Measurements from ENCODE around the gene SLC9A2. TPM values are rescaled to one million over a fixed set of nuclear protein-coding genes. Genes with fewer than 3 reads are reported as not detected.

The SLC9A2 gene
- total and polyA plus RNA-seq, 4 donors: 0.88 TPM; not detected in 3

- H3K36me3 ChIP-seq (ENCODE audit: control insufficient read depth in 1 of 2, insufficient read depth in 2 of 2, low read length in 1 of 2): no peaks in the 10 kb centered on the region
- H3K27ac ChIP-seq (ENCODE audit: low read depth in 1 of 2, low read length in 2 of 2): no peak overlapping the region
- H3K27me3 ChIP-seq (ENCODE audit: control insufficient read depth in 1 of 2, insufficient read depth in 2 of 2, low read length in 1 of 2): no peaks in the 10 kb centered on the region
- H3K4me1 ChIP-seq (ENCODE audit: control insufficient read depth in 1 of 2, insufficient read depth in 2 of 2, low read length in 2 of 2): no peaks in the 10 kb centered on the region
- intact Hi-C loops (cut with DNase I): loop anchor here (5.0 kb wide), 1 partner anchor 54 kb away; no protein-coding TSS in a partner anchor
- no peaks in the 10 kb centered on the region for H3K9me3 ChIP-seq (ENCODE audit: control insufficient read depth, low read length)
- no peak overlapping the region for H3K4me3 ChIP-seq (ENCODE audit: low read length in 2 of 2)
- ATAC-seq (ENCODE audit: low FRiP score) (no peak), DNase-seq (no peak)
- WGBS, 2 donors: 67 to 69% methylated on average over 7 of the region's 7 CpGs
Observed at GRCh38 chr2:102753563-102754159, 134.3 kb downstream of the SLC9A2 start.

GRCh38 chr2:102754456-102755145 lies 135.2 kb downstream of the SLC9A2 start:
- no peak overlapping the region for H3K4me3 ChIP-seq (ENCODE audit: low read length in 2 of 2)
- no peaks in the 10 kb centered on the region for H3K4me1 ChIP-seq (ENCODE audit: control insufficient read depth in 1 of 2, insufficient read depth in 2 of 2, low read length in 2 of 2)
- WGBS, 2 donors: 74 to 75% methylated on average over 3 of the region's 3 CpGs
- H3K9me3 ChIP-seq (ENCODE audit: control insufficient read depth, low read length): no peaks in the 10 kb centered on the region
- H3K27ac ChIP-seq (ENCODE audit: low read depth in 1 of 2, low read length in 2 of 2): no peak overlapping the region
- no peak for ATAC-seq (ENCODE audit: low FRiP score)
- H3K27me3 ChIP-seq (ENCODE audit: control insufficient read depth in 1 of 2, insufficient read depth in 2 of 2, low read length in 1 of 2): no peaks in the 10 kb centered on the region
- no peaks in the 10 kb centered on the region for H3K36me3 ChIP-seq (ENCODE audit: control insufficient read depth in 1 of 2, insufficient read depth in 2 of 2, low read length in 1 of 2)
- DNase-seq: no peak
- intact Hi-C loops (cut with DNase I): loop anchor here (5.0 kb wide), 1 partner anchor 53 kb away; no protein-coding TSS in a partner anchor

GRCh38 chr2:102755284-102755683 lies 135.9 kb downstream of the SLC9A2 start:
- WGBS, 2 donors: 75 to 80% methylated on average over 4 of the region's 4 CpGs
- H3K36me3 ChIP-seq (ENCODE audit: control insufficient read depth in 1 of 2, insufficient read depth in 2 of 2, low read length in 1 of 2): no peaks in the 10 kb centered on the region
- H3K9me3 ChIP-seq (ENCODE audit: control insufficient read depth, low read length): no peaks in the 10 kb centered on the region
- no peak overlapping the region for H3K27ac ChIP-seq (ENCODE audit: low read depth in 1 of 2, low read length in 2 of 2)
- intact Hi-C loops (cut with DNase I): no loop called here
- ATAC-seq (ENCODE audit: low FRiP score): no peak
- H3K4me3 ChIP-seq (ENCODE audit: low read length in 2 of 2): no peak overlapping the region
- H3K4me1 ChIP-seq (ENCODE audit: control insufficient read depth in 1 of 2, insufficient read depth in 2 of 2, low read length in 2 of 2): no peaks in the 10 kb centered on the region
- no peaks in the 10 kb centered on the region for H3K27me3 ChIP-seq (ENCODE audit: control insufficient read depth in 1 of 2, insufficient read depth in 2 of 2, low read length in 1 of 2)
- no peak for DNase-seq

GRCh38 chr2:102758439-102758838 lies 139.1 kb downstream of the SLC9A2 start:
- no peak for DNase-seq
- Histone ChIP-seq H3K4me1 (ENCODE audit: control insufficient read depth in 1 of 2, insufficient read depth in 2 of 2, low read length in 2 of 2) (no peaks in the 10 kb centered on the region), H3K27me3 (ENCODE audit: control insufficient read depth in 1 of 2, insufficient read depth in 2 of 2, low read length in 1 of 2) (no peaks in the 10 kb centered on the region), H3K36me3 (ENCODE audit: control insufficient read depth in 1 of 2, insufficient read depth in 2 of 2, low read length in 1 of 2) (no peaks in the 10 kb centered on the region), H3K27ac (ENCODE audit: low read depth in 1 of 2, low read length in 2 of 2) (no peak overlapping the region), H3K9me3 (ENCODE audit: control insufficient read depth, low read length) (no peaks in the 10 kb centered on the region), H3K4me3 (ENCODE audit: low read length in 2 of 2) (no peak overlapping the region)
- intact Hi-C loops (cut with DNase I): no loop called here
- no peak for ATAC-seq (ENCODE audit: low FRiP score)

Other genes starting within 250 kb of the SLC9A2 start
- gene IL18RAP, start 196.4 kb upstream of the SLC9A2 start, total RNA-seq: 1 to 10 TPM; 1.9 to 6.3 TPM
- under 1 TPM in 1 of 2 donors, not detected in 1; 0.63 TPM for gene IL18RAP, start 196.4 kb upstream of the SLC9A2 start, polyA plus RNA-seq
- gene SLC9A4, start 146.3 kb upstream of the SLC9A2 start, total RNA-seq: under 1 TPM in 1 of 2 donors, not detected in 1; 0.15 TPM
- gene SLC9A4, start 146.3 kb upstream of the SLC9A2 start, polyA plus RNA-seq: not detected
- gene TMEM182, start 142.5 kb downstream of the SLC9A2 start, total RNA-seq: 1 to 10 TPM; 1.6 to 4.5 TPM
- 1 to 10 TPM in 1 of 2 donors, under 1 TPM in 1; 0.56 to 1.4 TPM for gene TMEM182, start 142.5 kb downstream of the SLC9A2 start, polyA plus RNA-seq